ENCODE data around the gene NFKB1.

NFKB1 gene

DNA sequence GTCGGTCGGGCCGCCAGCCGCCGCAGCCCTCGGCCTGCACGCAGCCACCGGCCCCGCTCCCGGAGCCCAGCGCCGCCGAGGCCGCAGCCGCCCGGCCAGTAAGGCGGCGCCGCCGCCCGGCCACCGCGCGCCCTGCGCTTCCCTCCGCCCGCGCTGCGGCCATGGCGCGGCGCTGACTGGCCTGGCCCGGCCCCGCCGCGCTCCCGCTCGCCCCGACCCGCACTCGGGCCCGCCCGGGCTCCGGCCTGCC lies 213 bp downstream of the NFKB1 start:
- no peak for DNase-seq

DNA sequence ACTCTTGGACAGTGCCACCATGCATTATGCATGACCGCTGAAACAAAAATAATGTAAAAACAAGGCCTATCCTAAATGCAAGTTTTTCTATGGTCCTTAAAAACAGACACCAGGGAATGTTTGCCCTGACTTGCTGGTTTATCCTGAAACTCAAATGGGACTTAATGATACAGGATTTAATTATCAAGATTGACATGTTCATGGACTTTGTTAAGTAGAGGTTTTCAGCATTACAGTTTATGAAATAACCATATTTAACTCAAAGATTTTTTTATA lies 1.3 kb downstream of the NFKB1 start:
- DNase-seq, result no peak

DNA sequence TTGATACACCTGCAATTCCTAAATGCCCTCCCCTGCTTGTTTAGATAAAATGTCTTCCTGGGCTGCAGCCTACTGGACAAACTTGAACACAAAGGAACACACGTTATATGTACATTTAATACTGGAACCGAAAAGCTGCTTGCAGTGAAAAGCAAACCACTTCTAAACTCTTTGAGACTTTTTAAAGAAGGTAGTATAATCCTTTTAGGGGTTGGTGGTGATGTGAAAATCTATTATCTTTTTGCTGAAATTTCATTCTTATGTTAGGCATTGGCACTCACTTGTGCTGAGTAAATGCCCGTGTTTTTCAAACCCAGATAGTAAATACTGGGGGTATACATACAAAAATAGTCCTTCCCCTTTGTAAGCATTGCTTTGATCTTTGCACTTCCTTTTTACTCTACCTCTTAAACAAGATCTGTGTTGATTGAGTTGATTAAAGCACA lies 2.2 kb downstream of the NFKB1 start:
- peak; percentile 44 for DNase-seq

DNA sequence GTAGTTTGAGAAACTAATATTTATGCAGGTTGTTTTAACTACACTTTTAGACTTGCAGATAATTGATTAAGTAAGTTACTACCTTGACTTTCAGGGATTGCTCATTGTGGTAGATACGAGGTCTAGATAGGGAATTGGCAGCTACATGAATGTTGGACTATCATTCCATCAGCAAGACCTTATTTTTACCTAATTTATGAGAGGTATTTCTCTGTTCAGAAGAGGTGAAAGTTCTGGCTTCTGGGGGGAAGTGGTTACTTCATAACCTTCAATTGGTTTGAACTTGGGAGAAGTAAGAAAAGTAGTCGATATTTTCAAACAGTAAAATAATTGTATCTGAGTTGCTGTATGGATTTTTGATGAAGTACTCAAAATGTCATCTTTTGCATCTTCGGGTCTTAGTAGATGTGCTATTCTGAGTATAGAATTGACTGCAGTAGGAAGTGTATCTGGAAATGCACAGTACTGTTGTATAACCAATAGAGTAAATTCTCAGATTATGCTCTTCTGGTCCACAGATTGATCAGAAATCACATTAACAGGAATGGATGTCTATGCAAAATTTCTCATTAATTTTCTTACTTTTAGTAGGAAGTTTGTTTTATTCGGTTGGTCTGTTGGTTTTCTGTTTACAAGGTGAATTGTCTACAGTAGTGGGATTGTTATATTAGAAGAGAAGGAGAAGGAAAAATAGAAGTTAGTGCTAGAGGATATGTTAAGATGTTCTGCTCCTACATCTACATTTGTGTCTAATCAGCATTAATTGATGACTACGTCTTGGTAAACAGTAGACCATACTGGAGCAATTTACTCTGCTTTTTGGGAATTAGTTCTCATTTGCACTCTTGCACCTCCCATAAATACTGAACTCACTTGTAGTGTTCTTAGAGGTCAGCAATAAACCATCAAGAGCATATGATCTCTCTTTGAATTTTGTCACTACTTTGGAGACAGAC lies 3.0 kb downstream of the NFKB1 start:
- DNase-seq, result no peak

DNA sequence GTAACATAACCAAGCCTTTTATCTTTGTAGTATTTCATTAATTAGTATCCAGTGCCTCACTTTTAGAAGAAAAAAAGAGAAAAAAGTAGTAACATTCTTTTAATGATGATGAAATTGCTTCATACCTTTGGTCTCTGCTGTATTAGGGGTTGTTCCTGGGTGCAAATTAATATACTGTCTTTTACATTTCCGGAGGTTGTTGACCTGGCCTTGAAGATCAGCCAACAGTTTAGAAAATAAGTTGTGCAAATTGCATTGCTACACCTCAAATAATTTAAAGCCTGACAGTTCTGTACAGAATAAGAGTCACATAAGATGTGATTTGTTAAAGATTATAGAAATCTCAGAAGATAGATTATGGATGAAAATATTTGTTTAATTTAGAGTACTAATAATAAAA lies 3.8 kb downstream of the NFKB1 start:
- DNase-seq, result no peak

DNA sequence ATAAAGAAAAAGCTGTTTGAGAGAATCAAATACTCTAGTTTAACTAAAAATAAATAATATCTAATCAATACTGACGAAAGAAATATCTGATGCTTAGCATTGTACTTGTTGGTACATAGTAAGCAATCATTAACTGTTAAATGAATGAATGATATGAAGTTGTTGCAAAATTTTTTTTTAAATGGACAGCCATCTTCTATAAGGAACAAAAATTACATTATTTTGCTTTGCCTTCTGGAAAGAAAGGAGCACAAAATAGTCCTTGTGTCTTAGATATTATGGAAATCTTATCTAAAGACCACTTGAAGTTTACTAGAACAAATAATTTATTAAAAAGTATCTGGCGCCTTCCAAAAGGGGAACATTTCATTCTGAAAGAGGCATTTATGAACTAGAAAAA lies 4.5 kb downstream of the NFKB1 start:
- no peak for DNase-seq

DNA sequence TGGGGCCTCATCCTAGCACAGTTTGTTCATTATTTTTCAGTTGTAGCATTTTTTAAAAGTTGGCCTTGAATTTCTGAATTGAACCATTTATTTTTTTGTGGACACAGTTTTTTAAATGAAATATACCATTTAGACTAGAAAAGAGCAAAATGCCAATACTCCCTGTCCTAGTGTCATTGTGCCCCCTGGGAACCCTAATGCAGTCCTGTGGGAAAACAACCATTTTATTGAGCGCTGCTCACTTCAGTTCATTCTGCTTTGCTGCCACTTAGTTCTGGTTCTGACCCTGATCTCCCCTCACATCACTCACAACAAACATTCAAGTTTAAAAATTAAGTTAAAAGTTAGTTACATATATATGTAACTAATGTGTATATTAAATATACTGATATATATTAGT lies 5.4 kb downstream of the NFKB1 start:
- DNase-seq, result no peak

DNA sequence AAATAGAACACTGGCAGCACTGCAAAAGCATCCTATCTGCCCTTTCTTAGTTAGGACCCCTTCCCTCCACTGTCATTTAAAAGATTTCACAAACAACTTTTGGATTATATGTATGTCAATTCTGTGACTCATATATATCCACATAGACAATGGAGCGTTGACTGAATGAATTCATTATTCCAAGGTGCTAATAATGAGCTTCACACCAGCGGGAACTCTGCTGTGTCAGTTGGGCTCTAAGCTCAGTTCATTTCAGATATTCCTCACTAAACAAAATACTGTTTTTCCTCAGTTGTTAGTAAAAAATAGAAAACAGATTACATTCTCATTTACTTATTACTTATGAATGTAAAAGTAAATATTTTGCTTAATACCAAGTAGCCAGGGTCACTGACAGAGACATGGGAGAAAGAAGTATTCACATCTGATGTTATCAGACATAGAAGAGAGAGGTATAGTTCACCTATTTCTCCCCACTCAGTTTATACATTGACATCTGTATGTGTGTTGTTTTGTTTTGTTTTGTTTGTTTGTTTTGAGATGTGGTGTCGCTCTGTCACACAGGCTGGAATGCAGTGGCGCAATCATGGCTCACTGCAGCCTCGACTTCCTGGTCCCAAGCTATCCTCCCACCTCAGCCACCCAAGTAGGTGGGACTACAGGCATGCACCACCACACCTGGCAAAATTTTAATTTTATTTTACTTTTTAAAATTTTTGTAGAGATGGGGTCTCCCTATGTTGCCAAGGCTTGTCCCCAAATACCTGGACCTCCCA lies 10.9 kb downstream of the NFKB1 start:
- no peak for DNase-seq

DNA sequence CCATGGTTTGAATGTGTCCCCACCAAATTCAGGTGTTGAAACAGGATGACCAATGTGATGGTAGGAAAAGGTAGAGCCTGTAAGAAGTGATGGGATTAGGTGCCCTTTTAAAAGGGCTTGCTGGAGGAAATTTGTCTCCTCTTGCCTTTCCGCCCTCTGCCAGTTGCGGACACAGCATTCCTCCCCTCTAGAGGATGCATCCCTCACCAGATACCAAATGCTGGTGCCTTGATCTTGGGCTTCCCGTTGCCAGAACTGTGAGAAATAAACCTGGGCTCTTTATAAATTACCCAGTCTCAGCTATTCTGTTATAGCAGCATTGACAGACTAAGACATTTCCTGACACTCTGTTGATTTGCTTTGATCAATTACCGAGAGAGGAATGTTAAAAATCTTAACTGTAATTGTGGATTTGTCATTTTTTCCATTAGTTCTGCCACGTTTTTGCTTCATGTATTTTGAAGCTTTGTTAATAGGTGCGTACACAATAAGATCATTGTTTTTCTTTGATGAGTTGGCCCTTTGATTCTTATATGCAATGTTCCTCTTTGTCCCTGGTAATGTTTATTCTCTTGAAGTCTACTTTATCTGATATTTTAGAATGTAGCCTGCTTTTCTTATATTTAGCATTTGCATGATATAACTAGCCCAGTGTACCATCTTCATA lies 13.3 kb downstream of the NFKB1 start:
- DNase-seq, result no peak

DNA sequence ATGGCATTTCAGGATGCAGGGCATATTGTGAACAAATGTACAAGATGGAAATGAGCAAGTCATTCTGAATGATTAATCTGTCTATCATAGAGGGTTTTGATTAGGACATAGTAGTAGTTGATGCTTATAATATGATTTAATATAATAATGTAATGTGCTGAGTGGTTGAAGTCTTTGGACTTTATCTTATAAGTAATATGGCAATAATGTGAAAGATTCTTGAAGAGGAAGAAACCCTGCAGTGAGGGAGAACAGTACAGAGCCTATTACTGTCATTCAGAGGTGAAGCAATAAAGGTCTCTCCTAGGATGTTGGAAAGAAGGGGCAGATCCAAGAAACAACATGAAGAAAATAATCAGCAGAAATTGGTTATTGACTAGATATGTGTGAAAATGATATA lies 16.6 kb downstream of the NFKB1 start:
- DNase-seq, result no peak

DNA sequence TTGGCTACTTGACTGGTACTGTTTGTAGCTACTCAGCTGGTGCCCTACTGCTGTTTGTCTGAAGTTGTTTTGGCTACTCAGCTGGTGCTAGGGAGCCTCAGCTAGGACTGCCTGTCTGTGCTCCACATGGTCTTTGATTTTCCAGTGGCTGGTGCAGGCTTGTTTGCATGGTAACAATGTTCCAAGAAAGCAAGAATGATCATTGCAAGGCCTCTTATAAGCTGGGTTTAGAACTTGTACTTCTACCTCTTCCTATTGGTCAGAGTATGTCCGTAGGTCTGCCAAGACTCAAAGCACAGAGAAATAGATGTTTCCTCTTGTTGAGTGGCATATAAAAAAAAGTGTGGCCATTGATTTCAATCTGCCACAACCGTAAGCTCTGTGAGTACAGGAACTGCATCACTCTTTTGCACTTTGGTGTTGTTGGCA lies 17.6 kb downstream of the NFKB1 start:
- peak; percentile 6 for DNase-seq

DNA sequence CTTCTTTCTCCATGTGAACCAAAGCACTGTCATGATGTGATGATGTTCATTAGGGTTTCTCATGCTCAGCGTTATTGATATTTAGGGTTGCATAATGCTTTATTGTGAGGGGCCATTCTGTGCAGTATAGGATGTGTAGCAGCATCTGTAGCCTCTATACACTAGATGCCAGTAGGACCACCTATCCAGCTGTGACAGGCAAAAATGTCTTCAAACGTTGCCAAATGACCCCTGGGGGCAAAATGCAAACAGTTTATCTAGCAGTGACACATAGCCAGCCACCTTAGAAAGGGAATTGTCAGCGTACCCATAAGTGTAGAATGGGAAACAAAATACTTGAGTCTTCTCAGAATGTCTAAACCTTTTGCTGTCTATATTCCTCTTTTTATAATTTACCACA lies 18.8 kb downstream of the NFKB1 start:
- no peak for DNase-seq

DNA sequence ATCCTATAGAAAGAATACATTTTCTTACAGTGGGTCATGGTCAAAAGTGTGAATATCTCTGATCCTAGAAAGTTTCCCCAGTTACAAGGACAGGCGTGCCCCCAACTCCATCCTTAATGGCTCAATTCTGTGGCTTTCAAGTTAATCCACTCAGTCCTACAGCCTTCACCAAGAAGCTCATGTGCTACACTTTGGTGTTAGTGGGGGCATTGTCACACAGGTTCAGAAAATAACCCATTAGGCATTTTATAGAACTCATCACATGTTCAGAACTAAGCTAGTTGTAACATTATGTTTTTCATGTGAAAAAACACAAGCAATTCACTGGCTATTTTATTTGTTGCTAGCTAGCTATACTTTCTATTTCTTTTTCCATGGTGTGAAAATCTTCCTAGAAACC lies 20.4 kb downstream of the NFKB1 start:
- DNase-seq, result no peak

DNA sequence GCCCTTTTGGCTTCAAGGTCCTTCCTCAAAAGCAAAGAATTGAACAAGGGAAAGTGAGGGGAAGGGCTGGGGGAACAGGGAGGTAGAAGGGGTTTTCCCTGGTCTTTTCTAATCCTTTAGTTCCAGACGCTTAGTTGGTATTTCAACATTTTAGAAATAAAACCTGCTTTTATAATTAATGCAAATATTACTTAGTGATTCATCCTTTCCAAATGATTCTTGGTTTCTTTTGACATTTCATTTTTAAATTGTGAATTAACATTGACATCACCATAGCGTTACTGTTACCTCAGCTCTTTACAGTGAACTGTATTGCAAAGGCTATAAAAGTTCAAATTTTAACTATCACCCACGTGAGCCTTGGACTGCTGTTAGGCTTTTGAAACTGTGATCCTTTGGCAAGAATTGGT lies 20.9 kb downstream of the NFKB1 start:
- no peak for DNase-seq

DNA sequence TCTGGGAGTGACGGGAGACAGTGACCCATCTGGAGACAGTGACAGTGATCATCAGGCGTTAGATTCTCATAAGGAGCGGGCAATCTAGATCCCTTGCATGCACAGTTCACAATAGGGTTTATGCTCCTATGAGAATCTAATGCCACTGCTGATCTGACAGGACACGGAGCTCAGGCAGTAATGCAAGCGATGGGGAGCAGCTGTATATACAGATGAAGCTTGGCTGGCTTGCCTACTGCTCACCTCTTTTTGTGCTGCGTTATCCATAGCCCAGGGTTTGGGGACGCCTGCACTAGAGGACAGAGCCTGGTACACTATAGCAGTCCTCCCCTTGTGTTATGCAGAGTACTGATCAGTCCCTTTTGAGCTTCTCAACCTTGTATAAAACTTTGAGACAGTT lies 23.5 kb downstream of the NFKB1 start:
- DNase-seq, result no peak

DNA sequence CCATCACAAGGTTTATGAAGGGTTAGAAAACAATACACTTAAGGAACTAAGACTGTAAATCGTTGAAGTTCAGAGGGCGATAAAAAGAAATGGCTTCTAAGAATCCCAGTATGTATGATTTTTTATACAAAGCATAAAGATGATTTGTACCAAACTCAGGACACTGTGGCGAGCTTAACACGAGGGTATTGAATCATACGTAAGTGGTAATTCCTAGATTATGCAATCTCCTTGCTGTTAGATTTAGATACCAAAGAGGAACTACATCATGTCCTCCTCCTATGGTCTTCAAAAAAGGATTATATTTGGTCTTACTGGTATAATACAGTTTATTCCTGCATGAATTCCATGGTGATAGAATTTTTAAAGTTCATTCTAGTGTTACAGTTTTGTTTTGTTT lies 23.9 kb downstream of the NFKB1 start:
- no peak for DNase-seq

DNA sequence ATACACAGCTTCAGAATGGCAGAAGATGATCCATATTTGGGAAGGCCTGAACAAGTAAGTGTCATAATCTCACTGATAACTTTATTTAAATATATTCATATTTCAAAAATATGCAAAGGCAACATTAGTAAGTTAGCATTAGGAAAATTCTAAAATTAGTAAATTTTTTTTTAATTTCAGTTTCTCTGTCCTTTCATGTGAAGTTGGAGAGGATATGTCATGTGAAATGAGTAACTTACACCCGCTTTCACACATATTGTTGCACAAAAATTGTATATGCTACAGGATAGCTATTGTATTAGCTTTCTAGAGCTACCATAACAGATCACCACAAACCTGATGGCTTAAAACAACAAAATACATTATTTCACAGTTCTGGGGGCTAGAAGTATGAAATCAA lies 24.3 kb downstream of the NFKB1 start:
- no peak for DNase-seq

DNA sequence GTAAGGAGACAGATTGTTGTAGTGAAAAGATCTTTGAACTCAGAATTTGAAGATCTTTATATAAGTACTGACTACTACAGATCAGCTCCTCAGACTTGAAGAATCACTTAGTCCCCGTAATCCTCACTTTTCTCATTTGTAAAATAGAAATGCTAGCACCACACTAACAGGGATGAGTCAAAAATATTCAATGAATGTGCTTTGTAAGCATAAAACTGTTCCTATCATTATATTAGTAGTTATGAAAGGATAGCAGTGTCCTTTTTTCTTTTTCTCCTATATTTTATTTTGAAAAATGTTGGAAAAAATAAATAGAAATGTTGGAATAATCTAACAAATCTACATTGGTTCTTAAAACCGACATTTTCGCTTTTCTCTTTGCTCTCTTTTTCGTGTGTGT lies 25.4 kb downstream of the NFKB1 start:
- DNase-seq, result no peak

DNA sequence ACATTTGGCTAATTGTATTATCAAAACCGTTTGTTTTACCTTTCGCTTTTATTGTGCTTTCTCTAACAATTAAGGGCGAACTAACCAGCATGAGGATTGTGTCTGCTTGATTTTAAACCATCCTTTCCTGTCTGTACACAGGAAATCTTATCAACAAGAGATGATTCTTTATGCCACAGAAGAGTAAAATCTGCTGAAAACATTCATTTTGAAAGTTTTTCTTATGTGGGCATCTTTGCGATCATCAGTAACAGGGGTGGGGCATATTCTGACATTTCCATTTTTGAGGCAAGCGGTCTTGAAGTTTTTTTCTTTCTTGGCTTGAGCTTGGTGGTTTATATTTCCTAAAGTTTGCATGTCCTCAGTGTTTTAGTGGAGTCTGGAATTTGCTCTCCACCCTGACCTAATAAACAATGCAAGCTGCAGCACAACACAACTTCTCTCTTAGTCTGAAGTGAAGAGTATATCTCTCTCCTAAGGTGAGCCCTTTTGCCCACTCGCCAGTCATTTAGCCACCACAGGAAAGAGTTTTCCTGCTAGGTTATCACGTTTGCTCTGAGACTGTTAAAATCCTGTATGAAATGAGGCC lies 26.6 kb downstream of the NFKB1 start:
- DNase-seq, result no peak

DNA sequence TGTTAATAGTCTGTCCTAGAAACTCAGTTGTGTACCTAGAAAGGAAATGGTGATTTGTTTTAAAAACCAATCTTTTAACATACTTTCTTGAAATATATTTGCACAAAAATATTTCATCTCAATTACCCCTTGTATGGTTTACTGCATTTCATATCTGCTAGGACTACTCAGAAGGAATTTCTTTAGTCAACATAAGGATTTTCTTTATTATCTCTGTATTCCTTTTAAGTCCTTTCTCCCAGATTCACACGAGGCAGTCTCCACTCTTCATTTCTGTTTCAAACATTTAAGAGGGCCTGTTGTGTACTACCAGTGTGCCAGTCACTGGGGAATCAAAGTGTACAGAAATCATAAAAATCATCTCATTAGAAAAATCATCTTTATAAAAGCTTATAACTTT lies 28.8 kb downstream of the NFKB1 start:
- DNase-seq, result no peak

DNA sequence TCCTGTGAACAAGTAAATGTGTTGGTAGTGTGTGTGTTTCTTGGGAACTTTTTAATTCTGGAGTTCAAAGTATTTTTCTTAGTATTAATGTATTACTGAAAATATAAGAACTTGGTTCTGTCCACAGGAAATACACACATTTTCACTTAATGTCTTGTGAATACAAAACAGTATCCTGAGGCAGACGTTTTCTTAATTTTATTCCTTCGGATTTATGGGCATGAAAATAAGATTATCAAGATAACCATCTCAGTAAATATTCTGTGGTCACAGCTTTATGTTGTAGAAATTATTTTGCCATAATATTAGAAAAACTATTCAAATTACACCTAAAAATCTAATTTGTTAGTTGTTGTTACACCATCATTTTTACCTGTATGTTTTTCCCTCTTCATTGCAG lies 29.8 kb downstream of the NFKB1 start:
- DNase-seq, result no peak

DNA sequence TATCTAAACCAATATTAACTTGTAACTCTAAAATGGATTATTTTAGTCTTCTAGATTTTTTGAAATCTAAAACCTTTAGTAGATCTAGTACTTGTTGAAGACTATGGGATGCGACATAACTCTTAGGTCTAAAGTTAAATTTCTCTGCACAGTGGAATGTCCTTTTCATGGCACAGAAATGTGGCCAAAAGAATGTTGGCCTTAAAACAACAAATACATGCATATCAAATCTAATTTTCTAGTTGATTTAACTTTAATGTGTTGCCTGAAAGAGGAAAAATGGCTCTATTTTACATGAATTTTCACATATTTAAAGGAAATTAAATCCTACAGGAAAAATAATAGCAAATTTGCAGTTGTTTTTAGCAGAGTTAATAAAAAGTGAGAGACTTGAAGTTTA lies 30.3 kb downstream of the NFKB1 start:
- DNase-seq, result no peak

DNA sequence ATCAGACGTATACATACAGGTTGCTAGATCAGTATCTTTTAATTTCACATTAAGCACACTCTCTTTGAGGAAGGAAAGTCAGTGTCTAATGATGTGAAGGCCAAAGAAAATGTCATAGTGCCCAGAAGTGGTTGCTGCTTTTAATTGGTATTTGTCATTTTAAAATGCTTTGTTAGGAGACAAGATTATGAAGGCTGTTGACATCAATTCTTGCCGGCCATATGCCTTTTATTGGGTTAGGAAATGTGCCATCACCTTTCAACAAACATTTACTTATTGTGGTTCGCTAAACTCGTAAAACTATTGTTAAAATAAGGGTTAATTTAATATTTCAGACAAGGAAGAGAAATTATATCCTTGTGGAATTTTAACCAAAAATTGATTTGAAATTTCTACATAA lies 32.2 kb downstream of the NFKB1 start:
- no peak for DNase-seq

DNA sequence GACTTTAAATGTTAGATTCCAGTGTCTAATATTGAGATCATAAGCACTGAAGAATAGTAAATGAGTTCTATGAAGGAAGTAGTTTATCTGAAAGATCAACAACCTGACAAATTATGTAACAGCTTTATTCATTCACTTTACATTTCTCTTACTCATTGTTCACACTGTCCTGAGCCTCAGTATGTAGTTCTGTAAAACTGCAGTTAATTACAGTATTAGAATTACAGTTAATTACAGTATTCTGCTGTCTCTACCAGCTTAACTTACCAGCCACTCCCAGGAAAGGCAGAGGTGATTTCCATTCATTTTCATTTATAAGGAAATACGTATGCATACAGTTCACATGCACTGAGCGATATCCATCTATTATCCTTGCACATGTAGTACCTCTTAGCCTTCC lies 32.7 kb downstream of the NFKB1 start:
- DNase-seq, result peak; percentile 52

Measured in COR-L47 (cell line).